AG04449 (cell line): Measurements from ENCODE around the gene CTPS1.

Experiments used
- CTCF ChIA-PET: fragments of 350-600 bp; formaldehyde crosslinking; extraction: SDS; loops from one replicate; lab custom pipeline; 2021; ENCODE audit warnings: antibody characterized with exemption; lab: Yijun Ruan, JAX
- POLR2A ChIA-PET: fragments of 400-600, 350-600 bp; formaldehyde crosslinking; extraction: SDS; loops from one replicate; lab custom pipeline; 2020; ENCODE audit warnings: antibody characterized with exemption, inconsistent platforms; lab: Yijun Ruan, JAX
- DNase-seq: peaks from one replicate; pipeline ENCODE4 v3.0.0-alpha.2; 2010; ENCODE audit warnings: low read depth, low spot score
- H3K4me3 ChIP-seq: 2 replicates; pipeline ENCODE4 v1.5.1; 2011; ENCODE audit warnings: low read depth, mild to moderate bottlenecking, control low read depth, low read length
- CTCF ChIP-seq: IDR thresholded peaks from one replicate; pipeline ENCODE4 v1.5.1; 2011; ENCODE audit warnings: mild to moderate bottlenecking, moderate library complexity, low read length, control low read depth, inconsistent platforms; ENCODE audit not compliant: insufficient read depth; ENCODE audit errors: missing control alignments

CTPS1 gene

GRCh38 chr1:41003640-41004220 is 24.2 kb downstream of the CTPS1 start:
- POLR2A ChIA-PET, result interaction anchor here (0.6 to 1.5 kb wide), 6 partner anchors 10 to 49 kb away, joined by 3 to 10 read pairs (median 3); partner anchors contain the start of gene CTPS1

GRCh38 chr1:41005876-41006275 is 26.4 kb downstream of the CTPS1 start:
- no peak for DNase-seq
- ChIA-PET POLR2A (interaction anchor here (0.6 kb wide), 1 partner anchor 472 kb away, joined by 4 read pairs; no protein-coding TSS in a partner anchor), CTCF (interaction anchor here (1.4 to 4.5 kb wide), 4 partner anchors 10 to 157 kb away, joined by 5 to 49 read pairs (median 22); no protein-coding TSS in a partner anchor)
- H3K4me3 ChIP-seq, result no peak overlapping the region
- no peak for TF ChIP-seq CTCF

More at GRCh38 chr1:41003640-41004220, 24.2 kb downstream of the CTPS1 start:
- peak; percentile 70 for TF ChIP-seq CTCF
- no peak overlapping the region for H3K4me3 ChIP-seq
- peak; percentile 97 for DNase-seq
- CTCF ChIA-PET, result interaction anchor here (0.6 to 4.6 kb wide), 21 partner anchors 8 to 389 kb away, joined by 3 to 49 read pairs (median 6); partner anchors contain the start of genes CTPS1 and SLFNL1

DNA sequence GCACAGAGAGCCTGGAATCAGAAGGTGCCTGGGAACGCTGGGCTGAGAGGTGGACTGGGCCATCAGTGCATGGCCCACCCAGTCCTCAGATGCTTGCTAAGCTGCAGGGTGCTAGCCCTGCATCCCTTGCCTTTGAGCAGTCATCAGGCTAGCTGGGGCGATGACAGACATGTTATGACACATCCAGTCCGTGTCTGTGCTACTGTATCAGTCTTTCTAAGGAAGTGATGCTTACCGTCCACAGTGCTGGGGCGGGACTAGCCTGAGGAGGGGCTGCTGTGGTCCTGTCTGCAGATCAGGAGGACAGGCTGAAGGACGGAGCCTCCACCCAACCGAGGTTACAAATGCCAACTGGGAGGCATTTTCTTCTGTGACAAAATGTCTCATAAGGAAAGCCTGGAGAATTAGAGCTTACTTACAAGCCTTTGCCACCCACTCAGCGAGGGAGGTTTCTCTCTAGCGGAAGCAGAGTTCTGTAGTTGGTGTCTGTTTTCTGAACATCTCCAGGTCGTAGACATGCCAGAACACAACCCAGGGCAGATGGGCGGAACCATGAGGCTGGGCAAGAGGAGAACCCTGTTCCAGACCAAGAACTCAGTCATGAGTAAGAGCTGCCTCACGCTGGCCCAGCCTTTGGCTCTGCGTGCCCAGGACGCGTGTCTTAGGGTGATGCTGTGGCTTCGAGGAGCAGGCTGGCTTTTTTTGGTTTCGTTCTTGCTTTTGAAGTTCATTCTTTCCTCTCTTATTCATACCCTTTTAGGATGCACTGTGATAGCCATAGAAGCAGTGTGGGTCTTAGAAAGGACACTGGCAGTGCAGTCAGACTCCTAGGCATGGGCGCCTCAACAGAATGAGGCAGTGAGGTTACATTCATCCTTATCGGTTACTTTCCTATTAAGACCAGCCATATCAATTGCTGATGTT is 27.7 kb downstream of the CTPS1 start:
- no peak overlapping the region for H3K4me3 ChIP-seq
- ChIA-PET POLR2A (no interaction called here), CTCF (no interaction called here)
- TF ChIP-seq CTCF, result no peak
- no peak for DNase-seq

- H3K4me3 ChIP-seq, result no peak overlapping the region
- TF ChIP-seq CTCF, result no peak
- ChIA-PET POLR2A (no interaction called here), CTCF (interaction anchor here (1.2 to 1.5 kb wide), 3 partner anchors 10 to 32 kb away, joined by 3 to 6 read pairs (median 5); partner anchors contain the start of gene SLFNL1)
- DNase-seq, result no peak
Measured at GRCh38 chr1:41009466-41009865, 30.0 kb downstream of the CTPS1 start.

DNA sequence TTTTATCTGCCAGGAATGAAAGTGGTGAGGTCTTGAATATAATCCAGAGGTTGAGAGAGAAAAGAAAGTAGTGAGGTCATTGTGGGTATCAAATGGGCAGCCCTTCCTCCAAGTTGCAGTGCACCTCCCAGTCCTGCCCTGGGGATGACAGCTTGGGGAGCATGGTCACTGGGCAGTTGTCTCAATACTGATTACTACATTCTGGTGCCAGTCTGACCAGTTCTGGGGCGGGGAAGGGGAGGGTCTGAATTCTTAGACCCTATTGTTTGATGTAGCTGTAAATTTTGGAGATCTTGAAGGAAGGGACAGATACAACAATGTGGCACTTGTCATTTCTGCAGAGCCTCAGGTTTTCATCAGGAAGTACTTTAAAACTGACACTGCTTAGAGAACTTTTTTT is 30.8 kb downstream of the CTPS1 start:
- POLR2A ChIA-PET, result no interaction called here

More for the DNA sequence above, 30.8 kb downstream of the CTPS1 start:
- DNase-seq, result no peak
- no peak overlapping the region for H3K4me3 ChIP-seq
- TF ChIP-seq CTCF, result no peak
- CTCF ChIA-PET, result interaction anchor here (1.2 to 1.4 kb wide), 2 partner anchors 9 to 33 kb away, joined by 3 to 6 read pairs; no protein-coding TSS in a partner anchor
